B cell (primary cell): ENCODE data around the gene MRPL52. TPM values are rescaled to one million over a fixed set of nuclear protein-coding genes. Genes with fewer than 3 reads are reported as not detected.

Experiments
- ATAC-seq: fragments of 200-7000 bp; cut with Tn5 transposase; one replicate; pipeline ENCODE4 v1.10.0; 2021; ENCODE audit warnings: low read depth, mild to moderate bottlenecking, moderate number of reproducible peaks, moderate library complexity
- CTCF ChIA-PET: fragments of 350-600 bp; sonication (Branson Sonifier 250); formaldehyde crosslinking; loops from one replicate; lab custom pipeline; 2021; ENCODE audit warnings: antibody characterized with exemption, inconsistent platforms; lab: Charles Lee
- POLR2A ChIA-PET: fragments of 350-600 bp; sonication (Branson Sonifier 250); formaldehyde crosslinking; loops from one replicate; lab custom pipeline; 2021; ENCODE audit warnings: antibody characterized with exemption; lab: Charles Lee
- DNase-seq: peaks from one replicate; pipeline ENCODE4 v3.0.0; 2013
- H2AFZ ChIP-seq: 2 replicates; pipeline ENCODE4 v1.6.1; 2012; ENCODE audit warnings: mild to moderate bottlenecking, low read depth, low read length; ENCODE audit not compliant: insufficient read depth, poor library complexity, severe bottlenecking
- H3K27ac ChIP-seq, 2 donors: 1 replicate in 1 of 2; 2 replicates in 1 of 2; pipeline ENCODE4 v1.5.1; 2012 to 2013; ENCODE audit warnings: low read length in 2 of 2, mild to moderate bottlenecking in 2 of 2, moderate library complexity in 1 of 2
- H3K27me3 ChIP-seq, 4 experiments: fragments of 200-600 bp in 1 of 4; sonication (generic) in 1 of 4; replicated peaks in 1 of 4; 1 replicate in 2 of 4; 2 replicates in 2 of 4; pipeline versions ENCODE4 v1.6.1 to v1.7.0; 2013 to 2016; ENCODE audit warnings: low read length in 3 of 4, mild to moderate bottlenecking in 2 of 4, mixed read lengths in 1 of 4, moderate library complexity in 1 of 4; ENCODE audit not compliant: insufficient read depth in 4 of 4, control insufficient read depth in 3 of 4; ENCODE audit errors: control extremely low read depth in 1 of 4
- H3K36me3 ChIP-seq, 2 experiments: replicated peaks in 1 of 2; 1 replicate in 1 of 2; 2 replicates in 1 of 2; pipeline versions ENCODE4 v1.6.1 to v1.7.1; 2013; ENCODE audit warnings: low read length in 1 of 2; ENCODE audit not compliant: insufficient read depth in 2 of 2, control insufficient read depth in 1 of 2; ENCODE audit errors: control extremely low read depth in 1 of 2, extremely low read depth in 1 of 2
- H3K4me1 ChIP-seq, 2 donors: fragments of 200-600 bp in 1 of 2; sonication (generic) in 1 of 2; 1 replicate in 1 of 2; 2 replicates in 1 of 2; pipeline versions ENCODE4 v1.5.1 to v1.6.1; 2013 to 2017; ENCODE audit warnings: low read length in 2 of 2; ENCODE audit not compliant: control insufficient read depth in 2 of 2, insufficient read depth in 2 of 2
- H3K4me2 ChIP-seq: replicated peaks from 2 replicates; pipeline ENCODE3; 2012; ENCODE audit warnings: mild to moderate bottlenecking, low read depth, low read length; ENCODE audit not compliant: poor library complexity, severe bottlenecking
- H3K4me3 ChIP-seq, 5 experiments: fragments of 200-600 bp in 1 of 5; sonication (generic) in 1 of 5; 1 replicate in 3 of 5; 2 replicates in 2 of 5; pipeline versions ENCODE4 v1.5.1 to v1.7.0; 2011 to 2016; ENCODE audit warnings: low read length in 4 of 5, mild to moderate bottlenecking in 4 of 5, low read depth in 2 of 5, control low read depth in 1 of 5, moderate library complexity in 1 of 5; ENCODE audit not compliant: insufficient read depth in 1 of 5; ENCODE audit errors: control extremely low read depth in 1 of 5, extremely low read depth in 1 of 5
- H3K79me2 ChIP-seq: fragments of 200-600 bp; sonication (generic); one replicate; pipeline ENCODE4 v1.6.0; 2016; ENCODE audit warnings: low read length; ENCODE audit not compliant: control insufficient read depth, insufficient read depth
- H3K9ac ChIP-seq: fragments of 200-600 bp; sonication (generic); 2 replicates; pipeline ENCODE4 v1.6.1; 2017; ENCODE audit warnings: mild to moderate bottlenecking, low read length, moderate library complexity
- H3K9me3 ChIP-seq, 3 donors: one replicate each; pipeline versions ENCODE4 v1.6.1 to v1.7.1; 2013; ENCODE audit warnings: low read length in 2 of 3; ENCODE audit not compliant: control insufficient read depth in 2 of 3, insufficient read depth in 1 of 3; ENCODE audit errors: control extremely low read depth in 1 of 3
- H4K20me1 ChIP-seq: 2 replicates; pipeline ENCODE4 v1.6.0; 2012; ENCODE audit warnings: mild to moderate bottlenecking, low read length; ENCODE audit not compliant: insufficient read depth, control insufficient read depth, poor library complexity, severe bottlenecking
- H3K27ac Mint-ChIP-seq: one replicate; pipeline ENCODE4 v1.8.0; 2021; ENCODE audit warnings: mixed read lengths
- H3K27me3 Mint-ChIP-seq: one replicate; pipeline ENCODE4 v1.8.0; 2021; ENCODE audit warnings: mixed read lengths
- H3K4me1 Mint-ChIP-seq: one replicate; pipeline ENCODE4 v1.8.0; 2021; ENCODE audit warnings: mixed read lengths
- H3K4me3 Mint-ChIP-seq: one replicate; pipeline ENCODE4 v1.8.0; 2021; ENCODE audit warnings: mixed read lengths
- H3K9me3 Mint-ChIP-seq: one replicate; pipeline ENCODE4 v1.8.0; 2022; ENCODE audit warnings: mixed read lengths; ENCODE audit not compliant: insufficient read depth
- CTCF ChIP-seq: fragments of 200-600 bp; IDR thresholded peaks from one replicate; pipeline ENCODE4 v1.8.0; 2022; ENCODE audit warnings: antibody characterized with exemption, mild to moderate bottlenecking
- EZH2 ChIP-seq: IDR thresholded peaks from 2 replicates; pipeline ENCODE4 v1.6.1; 2012; ENCODE audit warnings: borderline replicate concordance, low read depth, mild to moderate bottlenecking, moderate library complexity, low read length; ENCODE audit not compliant: insufficient read depth, poor library complexity, severe bottlenecking
- WGBS: methylation state at CpG from one replicate; pipeline ENCODE4 v1.1.5; 2013; ENCODE audit warnings: missing lambda C conversion rate; ENCODE audit not compliant: insufficient coverage; 5-methylcytosine and 5-hydroxymethylcytosine counted together
- intact Hi-C: fragments of 100-400 bp; cut with micrococcal nuclease; formaldehyde crosslinking; loops from one replicate; pipeline ENCODE4 v1.10.0; 2022
- polyA plus RNA-seq: library from polyadenylated mRNA; depleted of rRNA; stranded (reverse); fragments of >200 nt; gene quantifications from 2 replicates; pipeline ENCODE4 v1.2.3, GENCODE V29; 2012
- total RNA-seq, 2 donors: library from RNA; stranded (reverse); fragments of 120-200 nt in 1 of 2; gene quantifications; 1 replicate in 1 of 2; 2 replicates in 1 of 2; pipeline versions ENCODE4 v1.2.3 to v1.2.4, GENCODE V29; 2013 to 2022

Gene MRPL52
- total and polyA plus RNA-seq, 2 donors (not counting 1 experiment from before 2014, with no cell fraction given): 37.4 to 91.6 TPM

- no peaks in the 10 kb centered on the region for H3K9me3 Mint-ChIP-seq
- no peaks in the 10 kb centered on the region for H3K79me2 ChIP-seq
- peak overlapping the region; percentile 53 to 61 for H3K27ac ChIP-seq
- no peaks in the 10 kb centered on the region for H3K36me3 ChIP-seq
- WGBS: 94% methylated on average over 2 of the region's 4 CpGs
- H3K27me3 Mint-ChIP-seq: no peaks in the 10 kb centered on the region
- DNase-seq (no peak), ATAC-seq (no peak)
- no peak overlapping the region for H2AFZ ChIP-seq
- H4K20me1 ChIP-seq: no peaks in the 10 kb centered on the region
- peaks cover 0 to 6% (median 0%) of the 10 kb centered on the region in 3 donors for H3K9me3 ChIP-seq
- intact Hi-C loops: no loop called here
- H3K27ac Mint-ChIP-seq: peak overlapping the region; percentile 92
- peaks cover 41 to 53% of the 10 kb centered on the region in 2 donors for H3K4me1 ChIP-seq
- H3K4me2 ChIP-seq: peak overlapping the region; percentile 57
- H3K4me3 Mint-ChIP-seq: peak overlapping the region; percentile 79
- TF ChIP-seq EZH2: no peak
- H3K4me3 ChIP-seq: no peak overlapping the region
- ChIA-PET CTCF (interaction anchor here (0.6 to 14.9 kb wide), 16 partner anchors 8 to 250 kb away, joined by 3 to 129 read pairs (median 4); partner anchors contain the start of gene OXA1L), POLR2A (interaction anchor here (0.8 to 2.7 kb wide), 5 partner anchors 12 to 46 kb away, joined by 4 to 12 read pairs (median 6); partner anchors contain the start of gene OXA1L)
- peaks cover 68% of the 10 kb centered on the region for H3K4me1 Mint-ChIP-seq
- H3K9ac ChIP-seq: no peak overlapping the region
- H3K27me3 ChIP-seq: no peaks in the 10 kb centered on the region
These were observed 16.9 kb upstream of the MRPL52 start for GRCh38 chr14:22812744-22813143.

DNA sequence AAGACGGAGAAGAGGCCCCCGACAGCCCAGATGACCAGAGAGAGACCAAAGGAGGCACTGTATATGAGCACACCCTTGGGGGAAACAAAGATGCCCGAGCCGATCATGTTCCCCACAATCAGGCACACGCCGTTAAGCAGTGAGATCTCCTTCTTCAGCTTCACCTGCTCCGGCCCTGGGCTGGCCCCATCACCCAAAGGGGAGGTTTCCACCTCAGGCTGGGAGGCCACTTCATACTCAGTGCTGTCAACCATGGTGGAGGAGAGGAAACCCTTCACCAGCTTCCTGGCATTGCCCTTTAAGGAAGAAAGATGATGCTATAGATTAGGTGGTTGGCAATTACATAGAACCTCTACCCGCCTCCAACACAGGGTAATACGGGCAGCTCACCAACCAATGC lies 16.5 kb upstream of the MRPL52 start:
- Mint-ChIP-seq H3K27ac (peak overlapping the region; percentile 92), H3K4me1 (peaks cover 68% of the 10 kb centered on the region), H3K4me3 (peak overlapping the region; percentile 79), H3K27me3 (no peaks in the 10 kb centered on the region), H3K9me3 (no peaks in the 10 kb centered on the region)
- Histone ChIP-seq H3K79me2 (no peaks in the 10 kb centered on the region), H3K9me3 (peaks cover 0 to 6% (median 0%) of the 10 kb centered on the region in 3 donors), H3K27me3 (no peaks in the 10 kb centered on the region), H3K4me2 (peak overlapping the region; percentile 57), H4K20me1 (no peaks in the 10 kb centered on the region), H3K36me3 (no peaks in the 10 kb centered on the region), H3K9ac (no peak overlapping the region), H3K4me1 (peaks cover 41 to 53% of the 10 kb centered on the region in 2 donors), H3K27ac (peak overlapping the region; percentile 53 to 61), H2AFZ (no peak overlapping the region), H3K4me3 (no peak overlapping the region)
- no peak for TF ChIP-seq CTCF
- no peak for TF ChIP-seq EZH2
- DNase-seq (no peak), ATAC-seq (no peak)
- POLR2A ChIA-PET: interaction anchor here (0.6 to 2.7 kb wide), 7 partner anchors 9 to 222 kb away, joined by 4 to 12 read pairs (median 6); partner anchors contain the start of gene OXA1L
- intact Hi-C loops: no loop called here
- CTCF ChIA-PET: interaction anchor here (0.9 to 14.9 kb wide), 12 partner anchors 9 to 250 kb away, joined by 3 to 129 read pairs (median 4); partner anchors contain the start of gene OXA1L
- 83% methylated on average over 2 of the region's 9 CpGs for WGBS
